GM12874 (cell line): ENCODE data around the gene MACROD2.

Experiments
- CTCF ChIP-seq: IDR thresholded peaks from 2 replicates; pipeline ENCODE4 v1.5.1; 2011; ENCODE audit warnings: low read depth, mild to moderate bottlenecking, control low read depth, low read length, moderate library complexity; ENCODE audit not compliant: insufficient read depth

The MACROD2 gene

GRCh38 chr20:14401479-14402138 lies 406.3 kb downstream of the MACROD2 start:
- TF ChIP-seq CTCF = no peak

GRCh38 chr20:14404515-14404914 lies 409.2 kb downstream of the MACROD2 start:
- no peak for TF ChIP-seq CTCF

GRCh38 chr20:14406495-14406894 lies 411.2 kb downstream of the MACROD2 start:
- TF ChIP-seq CTCF = no peak

- TF ChIP-seq CTCF = no peak
Observed at GRCh38 chr20:14407336-14407735, 412.0 kb downstream of the MACROD2 start.

GRCh38 chr20:14410869-14411555 lies 415.7 kb downstream of the MACROD2 start:
- TF ChIP-seq CTCF = no peak

- TF ChIP-seq CTCF = no peak
Observed at GRCh38 chr20:14412065-14412681, 416.9 kb downstream of the MACROD2 start.

- no peak for TF ChIP-seq CTCF
Observed at GRCh38 chr20:14413835-14414234, 418.5 kb downstream of the MACROD2 start.
